Embryonic facial prominence (tissue), 1 donor: ENCODE data around the gene SOX10.

Source experiments
- DNase-seq: peaks from one replicate; pipeline ENCODE4 v3.0.0-alpha.2; 2016; ENCODE audit errors: extremely low spot score

SOX10 gene

GRCh38 chr22:37931893-37932389 lies 52.4 kb downstream of the SOX10 start:
- no peak for DNase-seq

- DNase-seq: no peak
Measured at GRCh38 chr22:37930952-37931440, 53.4 kb downstream of the SOX10 start.

- no peak for DNase-seq
Measured at GRCh38 chr22:37930270-37930951, 53.9 kb downstream of the SOX10 start.

GRCh38 chr22:37929390-37929789 lies 55.0 kb downstream of the SOX10 start:
- no peak for DNase-seq

- no peak for DNase-seq
Measured at GRCh38 chr22:37927637-37927936, 56.8 kb downstream of the SOX10 start.

GRCh38 chr22:37926771-37927636 lies 57.4 kb downstream of the SOX10 start:
- DNase-seq: no peak

- DNase-seq: no peak
Measured at GRCh38 chr22:37926358-37926757, 58.0 kb downstream of the SOX10 start.

- DNase-seq: no peak
Measured at GRCh38 chr22:37925767-37926166, 58.6 kb downstream of the SOX10 start.

GRCh38 chr22:37925330-37925729 lies 59.0 kb downstream of the SOX10 start:
- DNase-seq: no peak

- no peak for DNase-seq
Measured at GRCh38 chr22:37924386-37925065, 59.8 kb downstream of the SOX10 start.

GRCh38 chr22:37923927-37924326 lies 60.4 kb downstream of the SOX10 start:
- no peak for DNase-seq
